HepG2 (cell line): ENCODE measurements around the gene MARVELD3. TPM values are rescaled to one million over a fixed set of nuclear protein-coding genes. Genes with fewer than 3 reads are reported as not detected.

Experiments
- ATAC-seq: fragments of 200-7000 bp; cut with Tn5 transposase; 3 replicates; pipeline ENCODE4 v1.9.1; 2020; ENCODE audit warnings: mild to moderate bottlenecking, moderate library complexity
- BruUV-seq: library from RNA; stranded (reverse); fragments of 400-500 nt; replicated peaks from 2 replicates; lab custom pipeline; 2021; lab: Mats Ljungman, UMichigan
- CTCF ChIA-PET: fragments of 300-600 bp; formaldehyde crosslinking; extraction: SDS; loops from one replicate; lab custom pipeline; 2021; ENCODE audit warnings: low total read pairs, inconsistent platforms, low intra/inter-chr PET ratio; lab: Yijun Ruan, JAX
- POLR2A ChIA-PET: fragments of 350-600 bp; sonication (Branson Sonifier 250); formaldehyde crosslinking; loops from one replicate; lab custom pipeline; 2020; ENCODE audit warnings: antibody characterized with exemption, inconsistent platforms; lab: Yijun Ruan, JAX
- DNase-seq: peaks from one replicate; pipeline ENCODE4 v3.0.0-alpha.2; 2015; ENCODE audit warnings: low spot score
- FAIRE-seq: peaks from 3 replicates; lab custom pipeline; 2011; peaks lifted over from hg19 to GRCh38; lab: Jason Lieb, UNC
- H2AFZ ChIP-seq: one replicate; pipeline ENCODE4 v1.6.1; 2011; ENCODE audit warnings: low read length, inconsistent platforms
- H3K27ac ChIP-seq: fragments of 300-600 bp; 3 replicates; pipeline ENCODE4 v1.8.0; 2011; ENCODE audit warnings: mixed run types, mild to moderate bottlenecking, mixed read lengths, low read length, inconsistent platforms; ENCODE audit not compliant: insufficient read depth; ENCODE audit errors: extremely low read length
- H3K27me3 ChIP-seq, 2 experiments: fragments of 200-600 bp in 1 of 2; 2 replicates in 1 of 2; 3 replicates in 1 of 2; pipeline versions ENCODE4 v1.6.0 to v1.8.0; 2011; ENCODE audit warnings: low read length in 2 of 2, mild to moderate bottlenecking in 2 of 2, moderate library complexity in 2 of 2, inconsistent platforms in 1 of 2; ENCODE audit not compliant: insufficient read depth in 2 of 2, control insufficient read depth in 1 of 2
- H3K36me3 ChIP-seq, 2 experiments: fragments of 200-600 bp in 1 of 2; replicated peaks in 1 of 2; 2 replicates in 1 of 2; 3 replicates in 1 of 2; pipeline versions ENCODE4 v1.5.1 to v1.8.0; 2011; ENCODE audit warnings: low read length in 2 of 2, inconsistent platforms in 1 of 2; ENCODE audit not compliant: insufficient read depth in 2 of 2, control insufficient read depth in 1 of 2
- H3K4me1 ChIP-seq: 2 replicates; pipeline ENCODE4 v1.5.1; 2012; ENCODE audit warnings: low read length, inconsistent platforms; ENCODE audit not compliant: insufficient read depth
- H3K4me2 ChIP-seq: 2 replicates; pipeline ENCODE4 v1.6.0; 2011; ENCODE audit warnings: low read depth, low read length, inconsistent platforms
- H3K4me3 ChIP-seq, 3 experiments: fragments of 200-600 bp in 1 of 3; sonication (generic), shearing (Covaris generic) in 1 of 3; replicated peaks in 1 of 3; 2 replicates each; pipeline ENCODE4 v1.5.1; 2011 to 2016; ENCODE audit warnings: low read length in 3 of 3, inconsistent platforms in 2 of 3, low read depth in 2 of 3, mild to moderate bottlenecking in 2 of 3, control low read depth in 1 of 3, mixed read lengths in 1 of 3; ENCODE audit not compliant: insufficient read depth in 1 of 3
- H3K79me2 ChIP-seq: one replicate; pipeline ENCODE4 v1.6.1; 2011; ENCODE audit warnings: low read length, inconsistent platforms; ENCODE audit not compliant: insufficient read depth
- H3K9ac ChIP-seq: 2 replicates; pipeline ENCODE4 v1.6.0; 2011; ENCODE audit warnings: mild to moderate bottlenecking, low read depth, low read length, inconsistent platforms; ENCODE audit not compliant: insufficient read depth
- H3K9me3 ChIP-seq: 2 replicates; pipeline ENCODE4 v1.5.1; 2012; ENCODE audit warnings: mild to moderate bottlenecking, low read length
- H4K20me1 ChIP-seq: 2 replicates; pipeline ENCODE4 v1.6.0; 2011; ENCODE audit warnings: inconsistent platforms, mild to moderate bottlenecking, low read length, moderate library complexity; ENCODE audit not compliant: insufficient read depth
- AGO2 ChIP-seq: fragments of 200-400 bp; formaldehyde crosslinking; optimal IDR thresholded peaks from 2 replicates; pipeline ENCODE3; 2017; ENCODE audit warnings: mild to moderate bottlenecking, low read depth, low read length, moderate library complexity
- ARNT2 ChIP-seq: sonication (generic); formaldehyde crosslinking; IDR thresholded peaks from 2 replicates; pipeline ENCODE4 v1.8.0; 2022; ENCODE audit warnings: mild to moderate bottlenecking, low read depth, missing genetic modification reagents, moderate library complexity
- CREM ChIP-seq, 2 experiments: sonication (generic) in 1 of 2; formaldehyde crosslinking in 1 of 2; IDR thresholded peaks; 2 replicates each; pipeline versions ENCODE4 v1.4.0 to v1.6.1; 2016 to 2020; ENCODE audit warnings: antibody characterized with exemption in 1 of 2, mild to moderate bottlenecking in 1 of 2, missing genetic modification reagents in 1 of 2
- FUBP1 ChIP-seq: sonication (generic); formaldehyde crosslinking; IDR thresholded peaks from 2 replicates; pipeline ENCODE4 v1.5.1; 2020; ENCODE audit warnings: missing genetic modification reagents, mild to moderate bottlenecking, borderline replicate concordance
- NFIC ChIP-seq: IDR thresholded peaks from 2 replicates; pipeline ENCODE4 v1.6.1; 2012; ENCODE audit warnings: mild to moderate bottlenecking, low read length, inconsistent platforms
- NR2F6 ChIP-seq, 2 experiments: IDR thresholded peaks; 2 replicates each; pipeline ENCODE4 v1.6.1; 2016; ENCODE audit warnings: antibody characterized with exemption in 1 of 2, mild to moderate bottlenecking in 1 of 2
- SNAPC5 ChIP-seq: sonication (generic); formaldehyde crosslinking; IDR thresholded peaks from 2 replicates; pipeline ENCODE4 v1.8.1; 2023; ENCODE audit warnings: mild to moderate bottlenecking, missing genetic modification reagents, borderline replicate concordance
- STAG1 ChIP-seq: sonication (generic); formaldehyde crosslinking; IDR thresholded peaks from 2 replicates; pipeline ENCODE4 v1.4.0; 2020; ENCODE audit warnings: missing genetic modification reagents
- TFE3 ChIP-seq: IDR thresholded peaks from 2 replicates; pipeline ENCODE4 v1.6.1; 2016
- TSC22D2 ChIP-seq: sonication (generic); formaldehyde crosslinking; IDR thresholded peaks from 2 replicates; pipeline ENCODE4 v1.5.1; 2020; ENCODE audit warnings: missing genetic modification reagents, mild to moderate bottlenecking, borderline replicate concordance
- ZEB1 ChIP-seq: IDR thresholded peaks from 2 replicates; pipeline ENCODE4 v1.6.1; 2012; ENCODE audit warnings: mild to moderate bottlenecking, low read depth, inconsistent platforms; ENCODE audit not compliant: insufficient replicate concordance
- ZNF280D ChIP-seq: sonication (generic); formaldehyde crosslinking; IDR thresholded peaks from 2 replicates; pipeline ENCODE4 v1.5.1; 2020; ENCODE audit warnings: mild to moderate bottlenecking, missing genetic modification reagents
- ZNF329 ChIP-seq: sonication (generic); formaldehyde crosslinking; IDR thresholded peaks from 2 replicates; pipeline ENCODE4 v1.9.0; 2021; ENCODE audit warnings: low read depth, mild to moderate bottlenecking, missing genetic modification reagents
- ZNF720 ChIP-seq: sonication (generic); formaldehyde crosslinking; IDR thresholded peaks from 2 replicates; pipeline ENCODE4 v1.4.0; 2020; ENCODE audit warnings: missing genetic modification reagents
- ZUFSP ChIP-seq: sonication (generic); formaldehyde crosslinking; IDR thresholded peaks from 2 replicates; pipeline ENCODE4 v1.9.0; 2021; ENCODE audit warnings: missing genetic modification reagents, mild to moderate bottlenecking, borderline replicate concordance
- WGBS: methylation state at CpG from one replicate; pipeline ENCODE4 v1.1.6; 2017; ENCODE audit warnings: low lambda C conversion rate; 5-methylcytosine and 5-hydroxymethylcytosine counted together
- in situ Hi-C: cut with HindIII; loops from 2 replicates; pipeline ENCODE4 v1.10.0; 2017; ENCODE audit warnings: low pct_unique_long_range_greater_than_20kb; ENCODE audit not compliant: extremely low pct_ligation_motif_present
- intact Hi-C: fragments of 100-400 bp; cut with micrococcal nuclease; formaldehyde crosslinking; loops from one replicate; pipeline ENCODE4 v1.10.0; 2022; ENCODE audit not compliant: unreplicated experiment
- polyA plus RNA-seq, 8 experiments: library from polyadenylated mRNA; depleted of rRNA in 3 of 8; stranded (reverse) in 7 of 8; unstranded in 1 of 8; fragments of >200 nt; fragmentation: Illumina TruSeq in 4 of 8; extraction: Trizol in 4 of 8; gene quantifications; 2 replicates each; pipeline versions ENCODE4 v1.2.1 to v1.2.3, GENCODE V29; 2011 to 2016; ENCODE audit warnings: low read depth in 4 of 8, missing spikeins in 1 of 8, mixed read lengths in 1 of 8; ENCODE audit not compliant: insufficient read depth in 1 of 8
- total RNA-seq, 5 experiments: library from RNA; depleted of rRNA; stranded (reverse); fragments of >200 nt; fragmentation: Illumina TruSeq; extraction: Trizol; gene quantifications; 2 replicates each; pipeline ENCODE4 v1.2.3, GENCODE V29; 2016; ENCODE audit warnings: low read depth in 1 of 5

The MARVELD3 gene
- total and polyA plus RNA-seq, 2 of the 13 experiments (the other 11 are each of a cell fraction or from before 2014, with no cell fraction given): 4.8 to 5.6 TPM

- no peak for TF ChIP-seq ZNF280D (CRISPR knock-in tag)
- no peak for TF ChIP-seq ZUFSP
- TF ChIP-seq AGO2: no peak
- TF ChIP-seq ZNF329 (CRISPR knock-in tag): no peak
- TF ChIP-seq ZNF720 (CRISPR knock-in tag): no peak
- no peak for TF ChIP-seq ARNT2
- TF ChIP-seq NFIC: no peak
- no peak for TF ChIP-seq ZEB1
- TF ChIP-seq TSC22D2: no peak
Measured at GRCh38 chr16:71649704-71650103, 23.7 kb downstream of the MARVELD3 start (continued).

- in situ Hi-C loops: no loop called here
- Histone ChIP-seq H3K36me3 (peaks cover 14 to 49% of the 10 kb centered on the region in 2 experiments), H3K9ac (no peak overlapping the region), H3K4me2 (no peak overlapping the region), H2AFZ (no peak overlapping the region), H3K79me2 (no peaks in the 10 kb centered on the region), H3K27ac (no peak overlapping the region), H3K4me3 (no peak overlapping the region), H3K4me1 (no peaks in the 10 kb centered on the region), H3K27me3 (no peaks in the 10 kb centered on the region), H3K9me3 (no peaks in the 10 kb centered on the region), H4K20me1 (no peaks in the 10 kb centered on the region)
- no peak for ATAC-seq
- POLR2A ChIA-PET: no interaction called here
- 97% methylated on average over 4 of the region's 4 CpGs for WGBS
- FAIRE-seq: peak; percentile 40
- DNase-seq: no peak
- CTCF ChIA-PET: no interaction called here
- BruUV-seq: no TSS peak
- intact Hi-C loops: no loop called here
- TF ChIP-seq TFE3 (CRISPR knock-in tag) (no peak), FUBP1 (no peak), SNAPC5 (CRISPR knock-in tag) (no peak), NR2F6 (IDR thresholded peaks at IDR 0.05) (no peak), NR2F6 (CRISPR knock-in tag; IDR thresholded peaks at IDR 0.05) (no peak), STAG1 (CRISPR knock-in tag) (no peak), CREM (IDR thresholded peaks at IDR 0.05) (no peak), CREM (CRISPR knock-in tag; IDR thresholded peaks at IDR 0.05) (no peak)
Measured at GRCh38 chr16:71658771-71659170, 32.8 kb downstream of the MARVELD3 start.
